MM.1S (cell line): ENCODE data around the gene CORO2A.

ENCODE experiments used
- DNase-seq: peaks from one replicate; pipeline ENCODE4 v3.0.0-alpha.2; 2015
- H2AFZ ChIP-seq: fragments of 300-600 bp; sonication (generic); 2 replicates; pipeline ENCODE4 v1.6.0; 2016; ENCODE audit warnings: antibody characterized with exemption, low read length
- H3F3A ChIP-seq: fragments of 300-600 bp; sonication (generic); 2 replicates; pipeline ENCODE4 v1.6.1; 2016; ENCODE audit warnings: mild to moderate bottlenecking, antibody characterized with exemption, low read length, moderate library complexity, mixed read lengths; ENCODE audit not compliant: insufficient read depth
- H3K27ac ChIP-seq: fragments of 300-600 bp; sonication (generic); 2 replicates; pipeline ENCODE4 v1.5.1; 2016; ENCODE audit warnings: mild to moderate bottlenecking, low read length
- H3K27me3 ChIP-seq: fragments of 300-600 bp; sonication (generic); replicated peaks from 2 replicates; pipeline ENCODE4 v1.6.0; 2016; ENCODE audit warnings: low read length; ENCODE audit not compliant: insufficient read depth
- H3K36me3 ChIP-seq: fragments of 300-600 bp; sonication (generic); replicated peaks from 2 replicates; pipeline ENCODE4 v1.6.1; 2016; ENCODE audit warnings: mild to moderate bottlenecking, low read length, mixed read lengths; ENCODE audit not compliant: insufficient read depth
- H3K4me1 ChIP-seq: fragments of 300-600 bp; sonication (generic); 2 replicates; pipeline ENCODE4 v1.6.1; 2016; ENCODE audit warnings: low read length, mixed read lengths
- H3K4me2 ChIP-seq: fragments of 300-600 bp; sonication (generic); 2 replicates; pipeline ENCODE4 v1.6.0; 2016; ENCODE audit warnings: low read depth, low read length
- H3K4me3 ChIP-seq: fragments of 300-600 bp; sonication (generic); 2 replicates; pipeline ENCODE4 v1.5.1; 2016; ENCODE audit warnings: low read length, mixed read lengths
- H3K79me2 ChIP-seq: fragments of 300-600 bp; sonication (generic); 2 replicates; pipeline ENCODE4 v1.6.1; 2016; ENCODE audit warnings: mixed run types, low read length, mixed read lengths
- H3K9ac ChIP-seq: fragments of 300-600 bp; sonication (generic); 2 replicates; pipeline ENCODE4 v1.6.1; 2016; ENCODE audit warnings: low read length, mixed read lengths
- H3K9me2 ChIP-seq: fragments of 300-600 bp; sonication (generic); replicated peaks from 2 replicates; pipeline ENCODE4 v1.6.1; 2016; ENCODE audit warnings: mild to moderate bottlenecking, low read length, mixed read lengths; ENCODE audit not compliant: insufficient read depth
- H3K9me3 ChIP-seq: fragments of 300-600 bp; sonication (generic); replicated peaks from 2 replicates; pipeline ENCODE4 v1.6.1; 2016; ENCODE audit warnings: mild to moderate bottlenecking, low read length, mixed read lengths; ENCODE audit not compliant: insufficient read depth
- H4K20me1 ChIP-seq: fragments of 300-600 bp; sonication (generic); 2 replicates; pipeline ENCODE4 v1.6.1; 2016; ENCODE audit warnings: mild to moderate bottlenecking, low read length, moderate library complexity, mixed read lengths; ENCODE audit not compliant: insufficient read depth
- EZH2 ChIP-seq: fragments of 300-600 bp; sonication (generic); optimal IDR thresholded peaks from 2 replicates; pipeline ENCODE3; 2017; ENCODE audit warnings: low read depth, mild to moderate bottlenecking, antibody characterized with exemption, low read length, mixed read lengths
- EZH2phosphoT487 ChIP-seq: fragments of 300-600 bp; sonication (generic); IDR thresholded peaks from 2 replicates; pipeline ENCODE4 v1.6.1; 2018; ENCODE audit warnings: antibody characterized with exemption, low read length
- TF ChIP-seq, protein P1 (sequence below): fragments of 300-600 bp; sonication (generic); IDR thresholded peaks from 2 replicates; pipeline ENCODE4 v1.5.1; 2016; ENCODE audit warnings: antibody characterized with exemption, low read length, mixed read lengths

CORO2A gene

GRCh38 chr9:98192503-98193335, at the start of gene CORO2A:
TSS of gene CORO2A (minus strand) at chr9:98192637. CDS start at chr9:98157660, 34,977 bp downstream.
- Histone ChIP-seq H3K9me3 (no peaks in the 10 kb centered on the region), H3K4me2 (peak within 1 kb of the TSS; percentile 91), H3K9ac (peak within 1 kb of the TSS; percentile 52; the same call in 1 of the 2 replicates), H4K20me1 (no peaks in the 10 kb centered on the region), H3K9me2 (no peaks in the 10 kb centered on the region), H3F3A (peaks cover 6% of the 10 kb centered on the region; the same call in 1 of the 2 replicates), H3K27ac (no peak within 1 kb of the TSS), H3K36me3 (no peaks in the 10 kb centered on the region), H3K79me2 (no peaks in the 10 kb centered on the region), H2AFZ (peak within 1 kb of the TSS; percentile 93), H3K27me3 (peaks cover 11% of the 10 kb centered on the region), H3K4me3 (peak within 1 kb of the TSS; percentile 84), H3K4me1 (no peaks in the 10 kb centered on the region)
- TF ChIP-seq, protein P1, sequence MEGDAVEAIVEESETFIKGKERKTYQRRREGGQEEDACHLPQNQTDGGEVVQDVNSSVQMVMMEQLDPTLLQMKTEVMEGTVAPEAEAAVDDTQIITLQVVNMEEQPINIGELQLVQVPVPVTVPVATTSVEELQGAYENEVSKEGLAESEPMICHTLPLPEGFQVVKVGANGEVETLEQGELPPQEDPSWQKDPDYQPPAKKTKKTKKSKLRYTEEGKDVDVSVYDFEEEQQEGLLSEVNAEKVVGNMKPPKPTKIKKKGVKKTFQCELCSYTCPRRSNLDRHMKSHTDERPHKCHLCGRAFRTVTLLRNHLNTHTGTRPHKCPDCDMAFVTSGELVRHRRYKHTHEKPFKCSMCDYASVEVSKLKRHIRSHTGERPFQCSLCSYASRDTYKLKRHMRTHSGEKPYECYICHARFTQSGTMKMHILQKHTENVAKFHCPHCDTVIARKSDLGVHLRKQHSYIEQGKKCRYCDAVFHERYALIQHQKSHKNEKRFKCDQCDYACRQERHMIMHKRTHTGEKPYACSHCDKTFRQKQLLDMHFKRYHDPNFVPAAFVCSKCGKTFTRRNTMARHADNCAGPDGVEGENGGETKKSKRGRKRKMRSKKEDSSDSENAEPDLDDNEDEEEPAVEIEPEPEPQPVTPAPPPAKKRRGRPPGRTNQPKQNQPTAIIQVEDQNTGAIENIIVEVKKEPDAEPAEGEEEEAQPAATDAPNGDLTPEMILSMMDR: peak; percentile 30
- TF ChIP-seq EZH2: no peak
- TF ChIP-seq EZH2phosphoT487: no peak
- peak; percentile 72 for DNase-seq

DNA sequence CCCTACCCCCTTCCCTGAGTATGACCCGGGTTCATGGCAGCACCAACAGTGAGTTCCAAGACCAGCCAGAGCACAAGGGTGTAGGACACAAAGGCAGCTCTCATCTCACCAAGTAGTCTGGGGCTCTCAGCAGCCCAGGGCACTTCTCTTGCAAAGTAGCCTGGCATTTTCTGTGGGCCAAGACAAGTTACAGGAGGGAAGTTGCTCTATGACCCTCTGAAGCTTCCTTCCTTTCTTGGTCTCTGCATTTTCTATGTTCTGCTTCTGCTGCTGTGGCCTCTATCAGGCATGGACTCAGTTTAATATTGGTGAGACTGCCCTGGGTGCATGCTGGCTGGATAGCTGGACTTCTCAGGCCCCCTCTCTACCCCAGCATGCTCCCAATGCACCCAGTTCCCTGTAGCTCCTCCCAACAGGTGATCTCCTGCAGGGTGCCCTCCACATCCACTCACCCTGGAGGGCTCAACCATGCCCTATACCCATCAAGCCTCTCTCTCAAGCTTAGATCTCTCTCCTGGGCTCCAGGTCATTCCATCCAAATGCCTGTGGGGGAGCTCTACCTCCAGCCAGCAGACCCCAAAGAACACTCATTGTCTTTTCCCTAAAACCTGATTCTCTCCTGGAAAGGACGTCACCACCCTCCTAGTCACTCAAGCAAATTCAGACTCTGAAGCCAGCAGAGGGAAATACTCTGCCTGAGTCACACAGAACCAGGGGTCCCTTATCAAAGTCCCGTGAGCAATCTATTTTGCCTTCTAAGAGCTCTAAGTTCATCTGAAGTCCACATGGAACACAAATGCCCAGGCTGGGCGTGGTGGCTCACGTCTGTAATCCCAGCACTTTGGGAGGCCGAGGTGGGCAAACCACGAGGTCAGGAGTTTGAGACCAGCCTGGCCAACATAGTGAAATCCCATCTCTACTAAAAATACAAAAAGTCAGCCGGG, 49.2 kb upstream of the CORO2A start:
- H3K27me3 ChIP-seq: no peaks in the 10 kb centered on the region
- H3K9me2 ChIP-seq: no peaks in the 10 kb centered on the region
- no peak overlapping the region for H3K9ac ChIP-seq
- H2AFZ ChIP-seq: no peak overlapping the region
- no peaks in the 10 kb centered on the region for H3F3A ChIP-seq
- no peaks in the 10 kb centered on the region for H3K36me3 ChIP-seq
- TF ChIP-seq, protein P1: no peak
- no peak for TF ChIP-seq EZH2phosphoT487
- no peak for TF ChIP-seq EZH2
- no peaks in the 10 kb centered on the region for H3K9me3 ChIP-seq
- H3K4me2 ChIP-seq: no peak overlapping the region
- no peaks in the 10 kb centered on the region for H4K20me1 ChIP-seq
- DNase-seq: no peak
- H3K4me1 ChIP-seq: no peaks in the 10 kb centered on the region
- no peak overlapping the region for H3K27ac ChIP-seq
- H3K4me3 ChIP-seq: no peak overlapping the region
- no peaks in the 10 kb centered on the region for H3K79me2 ChIP-seq

GRCh38 chr9:98240475-98240874, 48.0 kb upstream of the CORO2A start:
- no peak overlapping the region for H3K27ac ChIP-seq
- H3F3A ChIP-seq: no peaks in the 10 kb centered on the region
- H3K9ac ChIP-seq: no peak overlapping the region
- H3K27me3 ChIP-seq: no peaks in the 10 kb centered on the region
- H4K20me1 ChIP-seq: no peaks in the 10 kb centered on the region
- no peak for DNase-seq
- TF ChIP-seq EZH2 (no peak), EZH2phosphoT487 (no peak)
- TF ChIP-seq, protein P1: no peak
- H2AFZ ChIP-seq: no peak overlapping the region
- H3K4me3 ChIP-seq: no peak overlapping the region
- no peaks in the 10 kb centered on the region for H3K79me2 ChIP-seq
- H3K9me3 ChIP-seq: no peaks in the 10 kb centered on the region
- H3K4me1 ChIP-seq: no peaks in the 10 kb centered on the region
- H3K4me2 ChIP-seq: no peak overlapping the region
- no peaks in the 10 kb centered on the region for H3K9me2 ChIP-seq
- H3K36me3 ChIP-seq: no peaks in the 10 kb centered on the region
